SK-N-SH treated with all-trans-retinoic acid at 6 μM for 48 hours (cell line): ENCODE data around the gene DVL1.

Source experiments
- ARNTL ChIP-seq: fragments of 450-650 bp; formaldehyde crosslinking; IDR thresholded peaks from 2 replicates; pipeline ENCODE4 v1.5.0; 2020; ENCODE audit warnings: low read depth, mild to moderate bottlenecking, moderate library complexity, borderline replicate concordance
- CREB5 ChIP-seq: fragments of 250-450 bp; sonication (Bioruptor Pico); IDR thresholded peaks from 2 replicates; pipeline ENCODE4 v1.5.1; 2020; ENCODE audit warnings: low read depth, mild to moderate bottlenecking, moderate library complexity
- PATZ1 ChIP-seq: fragments of 250-450 bp; sonication (Bioruptor Pico); IDR thresholded peaks from 2 replicates; pipeline ENCODE4 v1.8.0; 2020; ENCODE audit warnings: mild to moderate bottlenecking, moderate library complexity, borderline replicate concordance
- TCF4 ChIP-seq: fragments of 250-450 bp; sonication (Bioruptor Pico); IDR thresholded peaks from 2 replicates; pipeline ENCODE4 v1.8.0; 2021; ENCODE audit warnings: mild to moderate bottlenecking, moderate library complexity, borderline replicate concordance
- TSHZ2 ChIP-seq: fragments of 250-450 bp; sonication (Bioruptor Pico); IDR thresholded peaks from 2 replicates; pipeline ENCODE4 v1.5.0; 2020; ENCODE audit warnings: mild to moderate bottlenecking, moderate library complexity

GRCh38 chr1:1307261-1307922 lies 41.8 kb downstream of the DVL1 start:
- TF ChIP-seq TCF4 (CRISPR knock-in tag) (no peak), CREB5 (CRISPR knock-in tag) (no peak), TSHZ2 (CRISPR knock-in tag) (no peak), PATZ1 (CRISPR knock-in tag) (no peak), ARNTL (CRISPR knock-in tag) (no peak)
